ENCODE data around the gene GUK1.

DNA sequence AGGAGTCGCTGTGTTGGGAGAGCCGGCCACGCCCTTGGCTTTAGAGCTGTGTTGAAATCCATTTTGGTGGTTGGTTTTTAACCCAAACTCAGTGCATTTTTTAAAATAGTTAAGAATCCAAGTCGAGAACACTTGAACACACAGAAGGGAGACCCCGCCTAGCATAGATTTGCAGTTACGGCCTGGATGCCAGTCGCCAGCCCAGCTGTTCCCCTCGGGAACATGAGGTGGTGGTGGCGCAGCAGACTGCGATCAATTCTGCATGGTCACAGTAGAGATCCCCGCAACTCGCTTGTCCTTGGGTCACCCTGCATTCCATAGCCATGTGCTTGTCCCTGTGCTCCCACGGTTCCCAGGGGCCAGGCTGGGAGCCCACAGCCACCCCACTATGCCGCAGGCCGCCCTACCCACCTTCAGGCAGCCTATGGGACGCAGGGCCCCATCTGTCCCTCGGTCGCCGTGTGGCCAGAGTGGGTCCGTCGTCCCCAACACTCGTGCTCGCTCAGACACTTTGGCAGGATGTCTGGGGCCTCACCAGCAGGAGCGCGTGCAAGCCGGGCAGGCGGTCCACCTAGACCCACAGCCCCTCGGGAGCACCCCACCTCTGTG lies 41.7 kb upstream of the GUK1 start:
- TF ChIP-seq ASH2L (IDR thresholded peaks at IDR 0.05; ENCODE audit: low read length) (no peak), CTCF (IDR thresholded peaks at IDR 0.05; ENCODE audit: control extremely low read depth in 1 of 3, insufficient read depth in 1 of 3, low read depth in 1 of 3, low read length in 3 of 3) (no peak), GABPA (IDR thresholded peaks at IDR 0.05; ENCODE audit: borderline replicate concordance, insufficient read depth, low read length) (no peak), BCL11A (IDR thresholded peaks at IDR 0.05; ENCODE audit: low read depth in 2 of 2, low read length in 2 of 2) (no peak), POLR2A (IDR thresholded peaks at IDR 0.05; ENCODE audit: control extremely low read depth in 1 of 2, low read depth in 2 of 2, low read length in 2 of 2) (no peak), RXRA (IDR thresholded peaks at IDR 0.05; ENCODE audit: insufficient read depth, low read depth, low read length) (no peak), SRF (IDR thresholded peaks at IDR 0.05; ENCODE audit: low read depth, low read length) (no peak), RFX5 (IDR thresholded peaks at IDR 0.05; ENCODE audit: borderline replicate concordance, low read depth, low read length) (no peak), BRCA1 (IDR thresholded peaks at IDR 0.05; ENCODE audit: low read depth, low read length) (no peak), POU5F1 (IDR thresholded peaks at IDR 0.05; ENCODE audit: low read depth, low read length) (no peak), EZH2 (IDR thresholded peaks at IDR 0.05; ENCODE audit: low read depth, low read length, severe bottlenecking) (no peak), SIX5 (IDR thresholded peaks at IDR 0.05; ENCODE audit: low read depth, low read length) (no peak), HDAC6 (IDR thresholded peaks at IDR 0.05; ENCODE audit: low read depth, low read length) (no peak)
- TF ChIP-seq, protein P1, sequence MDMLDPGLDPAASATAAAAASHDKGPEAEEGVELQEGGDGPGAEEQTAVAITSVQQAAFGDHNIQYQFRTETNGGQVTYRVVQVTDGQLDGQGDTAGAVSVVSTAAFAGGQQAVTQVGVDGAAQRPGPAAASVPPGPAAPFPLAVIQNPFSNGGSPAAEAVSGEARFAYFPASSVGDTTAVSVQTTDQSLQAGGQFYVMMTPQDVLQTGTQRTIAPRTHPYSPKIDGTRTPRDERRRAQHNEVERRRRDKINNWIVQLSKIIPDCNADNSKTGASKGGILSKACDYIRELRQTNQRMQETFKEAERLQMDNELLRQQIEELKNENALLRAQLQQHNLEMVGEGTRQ (IDR thresholded peaks at IDR 0.05; ENCODE audit: low read length): no peak
